Astrocyte of the spinal cord (primary cell): ENCODE measurements around the gene EHD1.

Source experiments
- DNase-seq: peaks from one replicate; pipeline ENCODE4 v3.0.0; 2011; ENCODE audit warnings: low read depth, low spot score
- H3K4me3 ChIP-seq: 2 replicates; pipeline ENCODE4 v1.5.1; 2011; ENCODE audit warnings: low read depth, mild to moderate bottlenecking, low read length, moderate library complexity
- in situ Hi-C: cut with HindIII; loops from 2 replicates; pipeline ENCODE4 v1.10.0; 2017; ENCODE audit warnings: low sequenced_read_pairs
- TF ChIP-seq, protein P1 (sequence below): IDR thresholded peaks from 2 replicates; pipeline ENCODE4 v1.5.1; 2012; ENCODE audit warnings: low read depth, mild to moderate bottlenecking, low read length, inconsistent platforms

The EHD1 gene

DNA sequence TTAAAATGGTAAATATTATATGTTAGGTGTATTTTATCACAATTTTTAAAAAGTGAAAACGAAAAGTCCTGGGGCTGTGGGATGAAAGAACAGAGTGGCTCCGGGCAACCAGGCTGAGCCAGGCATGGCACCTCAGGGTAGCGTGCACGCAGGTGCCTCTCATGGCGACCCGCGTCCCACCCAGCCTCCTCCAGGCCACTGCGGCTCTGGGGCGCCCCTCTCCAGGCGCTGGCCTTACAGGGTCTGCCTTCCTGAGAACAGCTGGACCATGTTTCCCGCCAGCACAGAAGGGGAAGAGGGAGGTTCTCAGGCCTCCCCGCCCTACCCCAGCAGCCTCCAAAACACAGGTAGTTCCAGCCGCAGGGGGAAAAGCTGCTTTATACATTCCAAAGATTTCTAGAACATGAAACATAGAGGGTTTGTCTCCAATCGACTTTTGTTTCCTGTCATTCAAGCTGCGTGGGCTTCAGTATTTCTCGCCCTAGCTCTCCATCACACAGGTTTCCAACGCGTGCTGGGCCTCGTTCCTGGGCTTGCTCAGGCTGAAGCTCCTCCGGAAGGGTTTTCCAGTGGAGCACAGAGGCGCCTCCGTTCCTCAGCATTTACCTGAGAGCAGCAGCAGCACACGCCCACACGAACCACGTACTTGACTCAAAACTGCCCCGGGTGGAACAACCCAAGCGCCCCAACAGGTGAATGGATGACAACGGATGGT, 10.5 kb downstream of the EHD1 start:
- TF ChIP-seq, protein P1, sequence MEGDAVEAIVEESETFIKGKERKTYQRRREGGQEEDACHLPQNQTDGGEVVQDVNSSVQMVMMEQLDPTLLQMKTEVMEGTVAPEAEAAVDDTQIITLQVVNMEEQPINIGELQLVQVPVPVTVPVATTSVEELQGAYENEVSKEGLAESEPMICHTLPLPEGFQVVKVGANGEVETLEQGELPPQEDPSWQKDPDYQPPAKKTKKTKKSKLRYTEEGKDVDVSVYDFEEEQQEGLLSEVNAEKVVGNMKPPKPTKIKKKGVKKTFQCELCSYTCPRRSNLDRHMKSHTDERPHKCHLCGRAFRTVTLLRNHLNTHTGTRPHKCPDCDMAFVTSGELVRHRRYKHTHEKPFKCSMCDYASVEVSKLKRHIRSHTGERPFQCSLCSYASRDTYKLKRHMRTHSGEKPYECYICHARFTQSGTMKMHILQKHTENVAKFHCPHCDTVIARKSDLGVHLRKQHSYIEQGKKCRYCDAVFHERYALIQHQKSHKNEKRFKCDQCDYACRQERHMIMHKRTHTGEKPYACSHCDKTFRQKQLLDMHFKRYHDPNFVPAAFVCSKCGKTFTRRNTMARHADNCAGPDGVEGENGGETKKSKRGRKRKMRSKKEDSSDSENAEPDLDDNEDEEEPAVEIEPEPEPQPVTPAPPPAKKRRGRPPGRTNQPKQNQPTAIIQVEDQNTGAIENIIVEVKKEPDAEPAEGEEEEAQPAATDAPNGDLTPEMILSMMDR: no peak
- in situ Hi-C loops: no loop called here
- H3K4me3 ChIP-seq: no peak overlapping the region
- DNase-seq: no peak

DNA sequence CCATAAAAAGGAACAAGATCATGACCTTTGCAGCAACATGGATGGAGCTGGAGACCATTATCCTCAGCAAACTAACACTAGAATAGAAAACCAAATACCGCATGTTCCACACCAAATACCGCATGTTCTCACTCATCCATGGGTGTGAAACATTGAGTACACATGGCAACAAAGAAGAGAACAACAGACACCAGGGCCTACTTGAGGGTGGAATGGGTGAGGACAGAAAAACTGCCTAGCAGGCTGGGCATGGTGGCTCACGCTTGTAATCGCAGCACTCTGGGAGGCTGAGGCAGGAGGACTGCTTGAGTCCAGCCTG, 12.3 kb downstream of the EHD1 start:
- no peak overlapping the region for H3K4me3 ChIP-seq
- no peak for DNase-seq
- in situ Hi-C loops: no loop called here
- TF ChIP-seq, protein P1: no peak

DNA sequence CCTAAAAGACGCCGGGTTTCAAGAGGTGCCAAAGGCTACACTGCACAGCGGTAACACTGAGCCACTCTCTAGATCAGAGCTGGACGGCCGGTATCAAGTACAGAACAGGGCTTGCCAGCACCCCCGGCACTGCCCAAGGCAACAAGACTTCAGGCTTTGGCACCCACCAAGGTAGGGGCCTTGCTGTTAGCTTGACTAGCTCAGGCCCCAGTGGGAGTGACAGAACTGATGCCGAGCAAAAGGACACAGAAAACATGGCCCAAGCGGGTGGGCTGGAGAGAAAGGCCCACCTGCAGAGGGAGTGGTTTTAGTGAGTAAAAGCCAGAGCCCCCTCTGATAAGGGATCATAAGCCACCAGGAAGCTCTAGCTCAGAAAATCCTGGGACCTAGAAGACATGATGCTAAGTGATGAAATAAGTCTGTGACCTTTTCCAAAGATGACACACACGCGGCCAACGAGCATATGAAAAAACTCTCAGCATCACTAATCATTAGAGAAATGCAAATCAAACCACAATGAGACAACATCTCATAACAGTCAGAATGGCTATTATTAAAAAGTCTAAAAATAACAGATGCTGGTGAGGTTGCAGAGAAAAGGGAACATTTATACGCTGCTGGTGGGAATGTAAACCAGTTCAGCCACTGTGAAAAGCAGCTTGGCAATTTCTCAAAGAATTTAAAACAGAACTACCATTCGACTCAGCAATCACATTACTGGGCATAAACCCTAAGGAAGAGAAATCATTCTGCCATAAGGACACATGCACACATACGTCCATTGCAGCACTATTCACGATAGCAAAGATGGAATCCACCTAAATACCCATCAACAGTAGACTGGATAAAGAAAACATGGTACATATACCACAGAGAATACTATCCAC, 12.9 kb downstream of the EHD1 start:
- DNase-seq: peak; percentile 88

DNA sequence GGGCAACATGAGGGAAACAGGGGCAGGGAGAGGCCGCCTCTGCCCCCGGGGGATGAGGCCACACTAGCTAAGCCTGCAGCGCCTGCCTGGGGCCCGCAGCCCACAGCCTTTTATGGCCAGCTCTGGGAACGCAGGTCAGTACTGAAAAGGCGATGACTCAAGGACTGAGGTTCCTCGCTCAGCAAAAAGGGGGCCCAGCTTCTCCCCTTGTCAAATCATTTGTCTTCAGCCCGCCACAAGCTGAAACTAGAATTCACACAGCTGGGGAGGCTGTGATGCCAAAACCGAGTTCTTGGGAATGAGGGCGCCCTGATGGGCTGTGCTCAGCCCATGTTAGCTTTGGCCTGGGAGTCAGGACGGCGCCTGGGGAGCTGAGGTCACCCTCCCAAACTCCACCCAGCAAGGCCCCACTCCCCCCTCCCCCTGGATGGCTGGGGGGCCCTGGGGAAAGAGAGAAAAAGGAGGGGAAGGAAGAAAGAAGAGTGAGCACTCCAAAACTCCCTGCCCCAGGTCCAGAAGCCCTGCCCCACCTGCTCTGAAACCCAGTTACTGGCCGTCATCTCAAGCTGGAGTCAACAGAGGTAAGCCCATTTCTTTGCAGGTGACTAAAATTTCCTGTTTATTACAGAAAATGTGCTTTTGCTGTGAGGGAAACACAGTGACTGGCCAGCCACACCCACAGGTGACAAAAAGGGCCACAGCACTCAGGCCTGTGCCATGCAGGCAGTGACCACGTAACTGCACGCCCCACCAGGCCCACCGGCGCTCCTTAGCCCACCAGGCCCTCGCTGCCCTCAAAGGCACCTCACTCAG, 13.7 kb downstream of the EHD1 start:
- in situ Hi-C loops: no loop called here
- TF ChIP-seq, protein P1: no peak
- no peak overlapping the region for H3K4me3 ChIP-seq
- peak; percentile 98 for DNase-seq

More for the DNA sequence above, 12.9 kb downstream of the EHD1 start:
- H3K4me3 ChIP-seq: no peak overlapping the region
- in situ Hi-C loops: no loop called here
- TF ChIP-seq, protein P1: no peak

DNA sequence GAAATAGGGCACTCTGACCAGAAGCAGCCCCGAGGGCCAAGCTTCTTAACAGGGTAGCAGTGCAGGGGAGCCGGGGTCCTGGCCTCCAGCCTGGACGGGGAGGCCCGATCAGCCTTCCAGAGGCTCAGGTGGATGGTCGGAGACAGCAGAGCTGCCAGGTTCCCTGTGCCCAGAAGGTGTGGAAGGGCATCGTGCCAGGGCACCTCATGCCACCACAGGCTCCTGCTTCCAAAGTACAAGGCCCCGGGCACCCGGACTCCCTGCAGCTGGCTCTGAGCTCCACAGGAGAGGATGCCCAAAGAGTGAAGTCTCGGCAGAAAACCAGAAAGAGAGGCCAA, 14.3 kb downstream of the EHD1 start:
- in situ Hi-C loops: no loop called here
- H3K4me3 ChIP-seq: no peak overlapping the region
- no peak for DNase-seq
- TF ChIP-seq, protein P1: no peak

DNA sequence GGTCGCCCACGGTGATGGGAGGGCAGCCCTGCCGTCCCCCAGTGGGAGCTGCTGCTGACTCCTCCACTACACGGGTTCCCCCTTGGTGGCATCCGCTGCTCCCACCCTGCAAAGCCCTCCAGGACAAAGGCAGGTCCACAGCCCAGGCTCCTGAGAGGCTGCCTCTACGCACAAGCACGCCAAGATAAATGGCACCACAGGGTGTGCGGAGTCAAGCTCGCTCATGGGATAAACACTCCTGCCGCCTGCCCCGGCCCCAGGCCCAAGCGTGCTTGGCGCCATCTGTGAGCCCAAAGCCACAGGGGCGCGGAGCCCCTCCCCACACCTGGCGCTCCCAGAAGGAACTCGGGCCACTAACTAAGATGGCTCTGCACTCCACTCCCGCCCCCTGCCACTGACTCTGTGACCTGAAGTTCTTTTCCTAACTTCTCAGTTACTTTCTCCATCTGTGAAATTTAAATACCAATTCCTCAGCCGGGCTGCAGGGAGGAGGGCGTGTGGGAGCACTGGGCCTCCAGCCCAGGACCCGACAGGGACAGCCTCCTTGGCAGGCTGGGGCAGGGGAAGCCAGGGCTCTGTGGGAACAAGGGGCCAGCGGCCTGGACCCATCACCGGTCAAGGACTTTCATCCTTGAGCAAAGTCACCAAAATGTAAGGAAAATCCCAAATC, 14.9 kb downstream of the EHD1 start:
- no peak for DNase-seq
- TF ChIP-seq, protein P1: no peak
- no peak overlapping the region for H3K4me3 ChIP-seq
- in situ Hi-C loops: no loop called here
